Ishikawa (cell line): ENCODE measurements around the gene CERS6.

Source experiments
- CEBPB ChIP-seq: IDR thresholded peaks from 2 replicates; pipeline ENCODE4 v1.6.1; 2012
- CREB1 ChIP-seq: IDR thresholded peaks from 2 replicates; pipeline ENCODE4 v1.6.1; 2012; ENCODE audit warnings: low read depth
- EGR1 ChIP-seq: IDR thresholded peaks from 2 replicates; pipeline ENCODE4 v1.6.1; 2012
- EP300 ChIP-seq: IDR thresholded peaks from 2 replicates; pipeline ENCODE4 v1.6.1; 2012; ENCODE audit warnings: borderline replicate concordance
- FOXM1 ChIP-seq: IDR thresholded peaks from 2 replicates; pipeline ENCODE4 v1.6.1; 2012; ENCODE audit warnings: low read depth, borderline replicate concordance
- MAX ChIP-seq: IDR thresholded peaks from 2 replicates; pipeline ENCODE4 v1.6.1; 2012
- NFIC ChIP-seq: IDR thresholded peaks from 2 replicates; pipeline ENCODE4 v1.6.1; 2012
- RAD21 ChIP-seq: IDR thresholded peaks from 2 replicates; pipeline ENCODE4 v1.6.1; 2012; ENCODE audit warnings: low read depth
- REST ChIP-seq: IDR thresholded peaks from 2 replicates; pipeline ENCODE4 v1.6.1; 2012; ENCODE audit warnings: low read depth, mild to moderate bottlenecking
- TAF1 ChIP-seq: IDR thresholded peaks from 2 replicates; pipeline ENCODE4 v1.6.1; 2012; ENCODE audit warnings: low read depth, mild to moderate bottlenecking
- TCF12 ChIP-seq: IDR thresholded peaks from 2 replicates; pipeline ENCODE4 v1.6.1; 2012; ENCODE audit warnings: low read depth
- TEAD4 ChIP-seq: IDR thresholded peaks from 2 replicates; pipeline ENCODE4 v1.6.1; 2012
- USF1 ChIP-seq: IDR thresholded peaks from 2 replicates; pipeline ENCODE4 v1.6.1; 2012
- YY1 ChIP-seq: IDR thresholded peaks from 2 replicates; pipeline ENCODE4 v1.6.1; 2012; ENCODE audit warnings: low read depth
- ZBTB7A ChIP-seq: IDR thresholded peaks from 2 replicates; pipeline ENCODE4 v1.6.1; 2012; ENCODE audit warnings: low read depth

Gene CERS6

GRCh38 chr2:168482952-168483831, 27.1 kb downstream of the CERS6 start:
- no peak for TF ChIP-seq EP300
- no peak for TF ChIP-seq YY1
- no peak for TF ChIP-seq TEAD4
- no peak for TF ChIP-seq EGR1
- TF ChIP-seq REST = no peak
- TF ChIP-seq TAF1 = no peak
- TF ChIP-seq USF1 = no peak
- no peak for TF ChIP-seq FOXM1
- TF ChIP-seq TCF12 = no peak
- TF ChIP-seq CREB1 = no peak
- TF ChIP-seq NFIC = no peak
- no peak for TF ChIP-seq MAX
- no peak for TF ChIP-seq ZBTB7A
- no peak for TF ChIP-seq RAD21
- TF ChIP-seq CEBPB = no peak

GRCh38 chr2:168486477-168486876, 30.4 kb downstream of the CERS6 start:
- TF ChIP-seq NFIC (no peak), FOXM1 (no peak), USF1 (no peak), RAD21 (no peak), TAF1 (no peak), ZBTB7A (no peak), REST (no peak), MAX (no peak), TEAD4 (no peak), EP300 (no peak), CEBPB (no peak), YY1 (no peak), TCF12 (no peak), EGR1 (no peak), CREB1 (no peak)

GRCh38 chr2:168490015-168490874, 34.2 kb downstream of the CERS6 start:
- TF ChIP-seq MAX = no peak
- TF ChIP-seq TCF12 = no peak
- TF ChIP-seq RAD21 = no peak
- no peak for TF ChIP-seq FOXM1
- TF ChIP-seq NFIC = no peak
- TF ChIP-seq YY1 = no peak
- TF ChIP-seq TEAD4 = no peak
- no peak for TF ChIP-seq CREB1
- TF ChIP-seq USF1 = no peak
- no peak for TF ChIP-seq EGR1
- no peak for TF ChIP-seq EP300
- no peak for TF ChIP-seq ZBTB7A
- TF ChIP-seq TAF1 = no peak

- no peak for TF ChIP-seq CREB1
- no peak for TF ChIP-seq FOXM1
- TF ChIP-seq EP300 = no peak
- no peak for TF ChIP-seq TEAD4
- TF ChIP-seq CEBPB = no peak
- no peak for TF ChIP-seq RAD21
- TF ChIP-seq YY1 = no peak
- no peak for TF ChIP-seq REST
- no peak for TF ChIP-seq MAX
- TF ChIP-seq TCF12 = no peak
- TF ChIP-seq TAF1 = no peak
- TF ChIP-seq EGR1 = no peak
- no peak for TF ChIP-seq ZBTB7A
- no peak for TF ChIP-seq USF1
- TF ChIP-seq NFIC = no peak
Measured at GRCh38 chr2:168490946-168491605, 35.0 kb downstream of the CERS6 start.
